HG02840 (cell line): ENCODE data around the gene CPTP.
"Not testable (repeated sequence)": the region's sequence is repeated elsewhere in the genome, so short reads cannot be mapped to it uniquely, and the experiment has no call there.

Experiments used
- ATAC-seq: cut with Tn5 transposase; IDR thresholded peaks from one replicate; pipeline ENCODE4 v1.9.1; 2021; ENCODE audit warnings: mild to moderate bottlenecking, moderate library complexity, moderate number of reproducible peaks; ENCODE audit not compliant: unreplicated experiment, low FRiP score

The CPTP gene

DNA sequence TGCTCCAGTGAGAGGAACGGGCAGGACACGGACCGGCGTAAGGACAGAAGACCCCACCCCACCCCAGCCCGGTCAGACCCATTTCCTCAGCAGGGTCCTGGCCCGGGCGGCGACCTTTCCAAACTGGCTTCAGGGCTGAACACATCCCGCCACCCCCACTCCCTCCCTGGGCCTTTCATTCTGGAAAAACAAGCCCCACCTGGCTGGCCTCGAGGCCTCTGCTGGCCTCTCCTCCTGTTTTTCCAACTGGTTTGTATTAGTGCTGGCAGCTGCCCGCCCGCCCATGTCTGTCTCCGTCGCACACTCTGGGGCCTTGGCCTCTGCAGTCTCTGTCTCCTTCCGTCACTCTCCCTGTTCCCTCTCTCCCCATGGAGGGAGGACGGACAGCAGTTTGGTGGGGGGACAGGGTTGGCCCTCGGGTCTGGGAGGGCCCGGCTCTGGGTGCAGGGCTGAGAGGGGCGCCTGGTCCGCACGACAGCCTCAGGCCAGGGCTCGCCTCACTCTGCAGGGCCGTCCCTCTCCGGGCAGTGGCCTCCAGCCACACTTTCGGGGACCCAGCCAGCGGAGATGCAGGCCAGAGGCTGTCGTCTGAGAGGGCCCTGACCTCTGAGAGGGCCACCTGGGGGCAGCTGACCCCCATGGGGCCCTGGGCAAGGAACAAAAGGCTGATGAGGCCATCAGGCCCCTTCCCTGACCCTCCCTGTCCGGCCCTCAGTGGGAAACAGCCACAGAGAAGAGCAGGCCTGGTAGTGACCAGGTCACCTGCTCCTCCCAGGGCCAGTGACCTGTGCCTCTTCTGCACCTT is 35.3 kb downstream of the CPTP start:
- ATAC-seq, result no peak

DNA sequence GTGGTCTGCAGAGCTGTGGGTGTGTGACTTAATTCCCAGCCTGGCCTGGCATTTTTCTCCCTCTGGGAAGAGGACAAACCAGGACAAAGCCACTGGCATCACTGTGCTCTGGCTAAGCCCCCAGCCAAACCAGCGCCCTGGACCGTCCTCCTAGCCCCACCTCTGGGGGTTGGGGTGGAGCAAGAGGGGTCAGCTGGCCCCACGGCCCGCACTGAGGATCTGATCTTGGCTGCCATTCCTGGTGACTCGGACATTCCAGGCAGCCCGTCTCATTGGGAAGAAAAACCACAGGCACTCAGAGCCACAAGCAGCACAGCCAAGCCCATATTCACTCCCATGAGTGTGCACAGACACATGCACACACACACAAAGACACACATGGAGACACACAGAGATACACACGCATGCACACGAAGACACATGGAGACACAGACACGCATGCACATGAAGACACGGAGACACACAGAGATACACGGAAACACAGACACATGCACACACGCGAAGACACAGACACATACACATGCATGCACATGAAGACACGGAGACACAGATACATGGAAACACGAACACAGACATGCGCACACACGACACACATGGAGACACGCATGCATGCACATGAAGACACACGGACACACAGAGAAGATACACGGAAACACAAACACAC is 36.0 kb downstream of the CPTP start:
- no peak for ATAC-seq

DNA sequence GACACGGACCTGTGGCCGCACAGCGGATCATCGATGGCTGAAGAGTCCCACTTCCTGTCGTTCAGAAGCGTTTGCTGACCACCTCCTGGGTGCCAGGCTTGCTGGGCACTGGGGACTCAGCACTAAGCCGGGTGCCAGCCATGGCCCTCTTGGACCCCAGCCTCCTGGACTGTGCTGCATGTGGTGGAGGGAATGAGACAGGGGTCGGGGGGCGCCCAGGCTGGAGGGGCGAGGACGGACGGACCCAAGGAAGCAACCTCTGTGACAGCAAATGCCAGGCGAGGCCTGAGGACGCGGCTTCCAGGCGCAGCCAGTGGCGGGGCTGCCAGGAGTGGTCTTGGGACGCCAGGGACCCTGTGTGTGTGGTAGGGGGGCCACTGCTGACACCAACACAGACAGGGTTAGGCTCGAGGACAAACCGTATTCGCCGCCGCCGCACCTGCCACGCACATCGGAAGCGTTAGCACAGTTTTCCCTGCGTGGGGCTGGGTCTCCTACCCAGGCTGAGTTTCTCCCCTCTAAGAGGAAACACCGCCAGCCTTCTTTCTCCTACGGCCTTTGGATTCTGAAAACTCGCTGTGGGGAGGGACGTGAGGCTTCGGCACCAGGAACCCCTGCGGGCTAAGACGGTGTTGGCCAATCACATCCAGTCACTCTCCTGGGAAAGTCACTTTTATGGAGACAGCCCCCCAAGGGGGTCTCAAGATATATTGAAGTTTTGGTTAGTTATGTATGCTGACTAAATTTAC is 36.8 kb downstream of the CPTP start:
- ATAC-seq, result no peak

DNA sequence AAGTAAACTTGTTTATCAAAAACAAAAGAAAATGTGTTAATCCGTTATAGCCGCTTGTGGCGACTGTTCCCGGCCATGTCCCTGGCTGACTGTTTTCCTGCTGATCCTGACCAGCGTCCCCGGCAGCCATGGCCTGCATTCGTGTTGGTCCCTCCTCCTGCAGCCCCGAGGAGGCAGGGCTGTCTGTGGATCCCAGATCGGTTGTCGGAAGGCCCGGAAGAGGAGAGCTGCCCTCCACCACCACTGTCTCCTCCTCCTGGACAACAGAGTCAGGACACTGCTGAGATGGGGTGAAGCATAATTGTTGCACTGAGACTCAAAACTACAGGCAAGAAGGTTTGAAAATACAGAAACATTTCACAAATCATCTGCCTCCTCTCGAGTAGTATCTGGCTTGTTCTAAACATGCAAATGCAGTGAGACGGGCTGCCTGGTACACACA is 37.4 kb downstream of the CPTP start:
- ATAC-seq, result no peak

DNA sequence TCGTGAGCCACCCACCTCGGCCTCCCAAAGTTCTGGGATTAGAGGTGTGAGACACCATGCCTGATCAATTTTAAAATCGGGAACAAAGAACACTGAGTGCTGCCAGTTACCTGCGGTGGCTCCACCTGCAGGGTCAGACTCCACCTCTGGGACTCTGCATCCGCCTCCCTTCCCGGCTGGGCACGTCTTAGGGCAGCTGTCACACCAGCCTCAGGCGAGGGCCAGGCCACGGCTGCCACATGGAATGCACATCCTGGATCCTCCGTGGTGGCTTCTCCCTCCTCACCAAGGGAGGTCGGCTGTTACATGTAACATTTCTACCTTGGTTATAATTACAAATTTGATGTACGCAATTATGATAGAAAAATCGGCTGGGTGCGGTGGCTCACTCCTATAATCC is 39.7 kb downstream of the CPTP start:
- ATAC-seq, result no peak

DNA sequence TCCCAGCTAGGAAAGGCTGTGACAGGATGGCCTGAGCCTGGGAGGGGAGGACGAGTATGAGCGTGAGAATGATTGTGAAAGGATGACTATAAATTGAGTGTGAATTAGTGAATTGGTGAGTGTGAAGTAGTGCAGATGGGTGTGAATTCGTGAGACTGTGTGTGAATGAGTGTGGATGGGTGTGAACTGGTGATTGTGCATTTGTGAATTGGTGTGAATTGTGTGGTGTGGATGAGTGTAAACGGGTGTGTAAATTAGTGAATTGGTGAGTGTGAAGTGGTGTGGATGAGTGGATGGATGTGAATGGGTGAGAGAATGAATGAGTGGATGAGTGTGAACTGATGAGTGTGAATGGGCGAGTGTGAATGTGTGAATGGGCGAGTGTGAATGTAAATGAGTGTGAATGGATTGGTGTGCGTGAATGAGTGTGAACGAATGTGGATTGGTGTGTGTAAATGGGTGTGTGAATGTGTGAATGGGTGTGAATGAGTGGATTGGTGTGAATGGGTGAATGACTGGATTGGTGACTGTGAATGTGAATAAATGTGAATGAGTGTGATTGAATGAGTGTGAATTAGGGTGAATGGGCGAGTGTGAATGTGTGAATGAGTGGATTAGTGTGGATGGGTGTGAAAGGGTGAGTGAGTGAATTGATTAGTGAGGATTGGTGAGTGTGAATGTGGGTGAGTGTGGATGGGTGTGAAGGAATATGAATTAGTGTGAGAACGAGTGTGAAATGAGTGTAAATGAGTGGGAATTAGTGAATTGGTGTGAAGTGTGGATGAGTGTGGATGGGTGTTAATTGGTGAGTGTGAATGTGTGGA is 41.5 kb downstream of the CPTP start:
- ATAC-seq, result no peak

DNA sequence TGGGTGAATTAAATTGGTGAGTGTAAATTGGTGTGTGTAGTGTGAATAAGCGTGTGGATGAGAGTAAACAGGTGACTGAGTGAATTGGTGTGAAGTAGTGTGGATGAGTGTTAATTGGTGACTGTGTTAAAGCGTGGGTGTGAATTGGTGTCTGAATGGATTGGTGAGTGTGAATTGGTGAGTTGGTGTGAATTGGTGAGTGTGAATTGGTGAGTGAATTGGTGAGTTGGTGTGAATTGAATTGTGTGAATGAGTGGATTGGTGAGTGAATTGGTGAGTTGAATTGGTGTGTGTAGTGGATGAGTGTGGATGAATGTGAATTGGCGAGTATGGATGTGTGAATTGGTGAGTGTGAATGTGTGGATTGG is 42.1 kb downstream of the CPTP start:
- no peak for ATAC-seq

DNA sequence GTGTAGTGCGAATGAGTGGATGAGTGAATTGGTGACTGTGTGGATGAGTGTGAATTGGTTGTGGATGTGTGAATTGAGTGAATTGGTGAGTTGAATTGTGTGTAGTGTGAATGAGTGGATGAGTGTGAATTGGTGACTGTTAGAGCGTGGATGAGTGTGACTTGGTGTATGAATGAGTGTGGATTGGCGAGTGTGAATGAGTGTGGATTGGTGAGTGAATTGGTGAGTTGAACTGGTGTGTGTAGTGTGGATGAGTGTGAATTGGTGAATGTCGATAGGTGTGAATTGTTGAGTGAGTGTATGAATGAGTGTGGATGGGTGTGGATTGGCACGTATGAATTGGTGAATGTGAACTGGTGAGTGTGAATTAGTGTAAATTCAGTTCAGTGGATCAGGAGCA is 42.7 kb downstream of the CPTP start:
- no peak for ATAC-seq

DNA sequence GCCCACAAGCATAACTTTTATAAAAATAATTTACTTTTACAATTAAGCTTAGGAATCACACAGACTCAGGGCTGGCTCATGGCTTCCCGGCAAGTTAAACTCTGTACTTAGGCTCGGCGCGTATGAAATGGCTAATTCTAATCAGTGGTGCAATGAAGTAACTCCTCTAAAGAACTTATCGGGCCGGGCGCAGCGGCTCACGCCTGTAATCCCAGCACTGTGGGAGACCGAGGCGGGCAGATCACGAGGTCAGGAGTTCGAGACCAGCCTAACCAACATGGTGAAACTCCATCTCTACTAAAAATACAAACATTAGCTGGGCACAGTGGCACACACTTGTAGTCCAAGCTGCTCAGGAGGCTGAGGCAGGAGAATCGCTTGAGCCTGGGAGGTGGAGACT is 45.5 kb downstream of the CPTP start:
- not testable (repeated sequence) for ATAC-seq

DNA sequence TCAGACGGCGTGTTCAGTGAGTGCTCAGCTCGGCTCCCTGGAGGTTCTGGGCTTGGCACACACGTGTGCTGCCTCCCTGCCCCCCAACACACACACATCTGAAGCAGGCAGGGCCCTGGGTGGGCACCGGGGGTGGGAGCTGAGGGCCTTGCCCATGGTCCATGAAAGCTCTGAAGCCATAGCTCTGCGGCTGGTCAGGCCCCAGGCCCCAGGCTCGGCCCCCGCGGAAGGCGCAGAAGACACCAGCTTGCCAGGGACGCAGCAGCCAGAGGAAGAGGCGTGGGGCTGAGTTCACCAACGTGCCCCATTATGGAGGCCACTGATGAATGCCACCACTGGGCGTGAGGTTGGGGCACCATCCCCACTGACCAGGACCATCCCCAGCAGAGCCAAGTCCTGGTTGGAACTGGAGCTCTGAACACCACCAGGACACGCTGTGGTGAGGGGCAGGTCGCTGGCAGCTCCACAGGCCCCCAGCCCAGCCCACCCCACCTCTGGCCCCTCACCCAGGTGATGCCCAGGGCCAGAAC is 46.2 kb downstream of the CPTP start:
- ATAC-seq, result no peak

DNA sequence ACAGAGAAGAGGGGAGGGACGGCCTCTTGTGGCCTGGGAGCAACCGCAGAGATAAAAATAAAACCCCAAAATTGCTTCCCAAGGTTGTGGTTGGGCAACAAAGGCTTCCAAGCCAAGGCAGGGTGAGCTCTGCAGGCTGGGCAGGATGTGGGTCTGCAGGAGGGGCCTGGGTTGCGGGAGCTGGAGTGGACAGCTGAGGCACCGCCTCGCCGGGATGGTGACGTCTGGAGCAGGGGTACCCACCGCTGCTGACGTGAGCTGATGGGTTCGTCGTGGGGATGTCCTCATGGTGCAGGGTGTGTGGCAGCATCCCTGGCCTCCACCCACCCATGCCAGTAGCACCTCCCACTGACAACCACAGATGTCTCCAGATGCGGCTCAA is 46.8 kb downstream of the CPTP start:
- ATAC-seq, result no peak

DNA sequence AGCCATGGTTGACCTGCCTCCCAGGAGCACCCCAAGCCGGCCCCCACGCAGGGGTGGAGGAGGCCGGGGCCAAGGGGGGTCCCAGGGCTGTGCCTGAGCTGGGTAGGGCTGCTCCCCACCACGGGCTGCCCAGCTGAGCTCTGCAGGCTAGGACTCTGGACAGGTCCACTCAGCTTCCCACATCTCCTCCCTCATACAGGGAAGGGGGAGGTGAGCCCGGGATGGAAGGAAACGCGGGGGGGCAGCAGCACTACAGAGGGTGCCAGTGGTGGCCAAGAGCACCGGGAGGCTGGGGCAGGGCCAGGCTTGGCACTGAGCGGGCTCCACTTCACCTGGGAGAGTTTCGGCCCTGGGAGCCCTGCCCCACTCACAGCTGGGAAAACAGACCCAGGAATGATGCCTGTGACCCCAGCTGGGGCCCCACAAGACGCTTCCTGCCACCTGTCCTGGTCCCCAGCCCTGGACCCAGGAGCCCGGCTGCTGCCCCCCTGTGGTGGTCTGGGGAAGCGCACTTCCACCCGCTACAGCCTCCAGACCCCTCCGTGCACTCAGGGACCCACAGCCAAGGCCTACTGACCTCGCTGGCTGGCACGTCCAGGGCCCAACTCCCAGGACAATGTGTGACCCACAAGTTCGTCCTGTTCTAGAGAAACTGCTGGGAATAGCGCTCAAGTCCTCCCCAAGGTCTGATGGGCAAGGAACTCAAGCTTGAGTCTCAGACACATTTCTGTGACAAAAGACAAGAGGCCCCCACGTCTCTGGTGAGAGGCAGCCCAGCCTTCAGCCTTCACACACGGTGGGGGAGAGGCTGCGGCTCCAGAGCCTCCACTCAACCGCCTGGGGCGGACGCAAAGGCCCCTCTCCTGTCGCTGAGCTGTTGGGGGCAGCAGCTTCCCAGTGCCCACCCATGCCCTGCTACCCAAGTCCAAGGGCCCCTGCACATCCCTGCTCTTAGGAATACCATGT is 47.4 kb downstream of the CPTP start:
- ATAC-seq, result no peak

DNA sequence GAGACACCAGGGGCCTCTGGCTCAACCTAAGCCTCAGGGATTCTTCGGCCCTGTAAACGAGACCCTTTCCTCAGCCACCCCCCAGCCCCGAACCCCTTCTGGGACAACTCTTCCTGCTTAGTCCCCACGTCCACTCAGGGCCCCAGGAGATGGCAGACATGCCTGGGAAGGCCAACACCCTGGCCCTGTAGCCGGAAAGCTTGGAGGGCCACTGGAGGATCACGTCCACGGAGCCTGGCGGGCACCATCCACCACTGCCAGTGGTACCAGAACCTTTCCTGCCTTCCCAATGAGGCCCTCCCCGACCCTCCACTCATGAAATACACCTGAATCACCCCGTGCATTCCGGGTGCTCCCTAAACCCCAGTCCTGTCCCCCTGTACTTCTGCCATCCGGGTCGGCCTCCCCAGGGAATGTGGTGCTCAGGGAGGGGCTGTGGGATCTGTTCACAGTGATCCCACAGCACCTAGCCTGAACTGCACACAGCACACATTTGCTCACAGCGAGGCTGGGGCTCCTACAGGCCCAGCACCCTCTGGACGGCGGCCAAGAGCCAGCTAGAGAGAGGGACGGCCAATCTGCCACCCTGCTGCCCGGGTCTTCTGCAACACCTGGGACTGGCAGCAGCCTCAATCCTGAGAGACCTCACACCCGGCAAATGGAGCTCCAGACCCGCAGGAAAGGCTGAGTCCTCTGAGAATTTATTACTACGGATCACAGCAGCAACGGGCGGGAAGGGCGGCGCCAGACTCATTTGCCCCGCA is 48.6 kb downstream of the CPTP start:
- ATAC-seq, result no peak

DNA sequence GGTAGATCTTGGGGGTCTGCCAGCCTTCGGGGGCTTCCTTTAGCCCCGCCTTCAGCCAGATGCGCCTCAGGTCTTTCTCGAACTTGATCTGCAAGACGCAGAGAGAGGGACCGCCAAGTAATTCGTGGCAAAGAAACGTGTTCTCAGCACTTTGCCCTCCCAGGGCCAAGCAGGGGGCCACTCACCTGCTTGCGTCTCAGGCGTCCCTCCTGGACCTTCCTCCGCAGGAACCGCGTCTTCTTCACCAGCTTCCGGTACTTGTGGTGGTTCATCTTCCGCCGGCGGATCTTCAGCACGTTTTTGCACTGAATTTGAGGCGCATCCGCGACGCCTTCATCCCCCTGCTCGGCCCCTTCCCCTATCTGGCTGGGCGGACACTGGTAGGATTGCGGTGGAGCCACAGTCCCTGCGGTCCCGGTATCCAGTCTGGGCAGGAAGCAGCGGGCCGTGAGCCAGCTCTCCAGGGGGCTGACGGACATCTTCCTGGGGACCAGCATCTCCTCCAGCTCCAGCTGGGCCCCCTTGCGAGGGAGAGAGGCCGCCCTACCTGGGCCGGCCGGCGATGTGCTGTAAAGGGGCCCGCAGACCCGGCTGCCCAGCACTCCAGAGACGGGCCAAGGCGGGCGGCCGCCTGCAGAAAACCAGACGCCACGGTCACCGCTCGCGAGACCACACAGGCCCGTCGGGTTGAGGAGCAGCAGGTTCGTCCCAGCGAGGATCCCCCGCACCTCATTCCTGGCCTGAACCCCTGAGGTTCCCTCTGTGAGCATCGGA is 49.4 kb downstream of the CPTP start:
- ATAC-seq, result no peak

DNA sequence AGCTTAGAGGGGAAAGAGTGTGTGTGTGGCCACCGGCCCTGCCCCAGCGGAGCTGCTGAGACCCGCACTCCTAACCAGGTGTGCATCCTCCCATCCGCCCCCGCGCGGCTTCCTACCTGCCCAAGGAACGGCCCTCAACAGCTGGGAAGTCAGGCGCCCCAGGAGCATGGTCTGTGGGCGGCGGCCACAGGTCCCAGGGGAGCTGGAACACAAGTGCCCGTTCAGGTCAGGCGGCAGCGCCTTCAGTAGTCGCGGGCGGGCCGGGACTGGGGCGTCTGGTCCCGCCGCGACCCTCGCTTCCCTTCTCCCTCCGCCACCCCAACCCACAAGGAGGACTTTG is 50.0 kb downstream of the CPTP start:
- peak; percentile 4 for ATAC-seq

DNA sequence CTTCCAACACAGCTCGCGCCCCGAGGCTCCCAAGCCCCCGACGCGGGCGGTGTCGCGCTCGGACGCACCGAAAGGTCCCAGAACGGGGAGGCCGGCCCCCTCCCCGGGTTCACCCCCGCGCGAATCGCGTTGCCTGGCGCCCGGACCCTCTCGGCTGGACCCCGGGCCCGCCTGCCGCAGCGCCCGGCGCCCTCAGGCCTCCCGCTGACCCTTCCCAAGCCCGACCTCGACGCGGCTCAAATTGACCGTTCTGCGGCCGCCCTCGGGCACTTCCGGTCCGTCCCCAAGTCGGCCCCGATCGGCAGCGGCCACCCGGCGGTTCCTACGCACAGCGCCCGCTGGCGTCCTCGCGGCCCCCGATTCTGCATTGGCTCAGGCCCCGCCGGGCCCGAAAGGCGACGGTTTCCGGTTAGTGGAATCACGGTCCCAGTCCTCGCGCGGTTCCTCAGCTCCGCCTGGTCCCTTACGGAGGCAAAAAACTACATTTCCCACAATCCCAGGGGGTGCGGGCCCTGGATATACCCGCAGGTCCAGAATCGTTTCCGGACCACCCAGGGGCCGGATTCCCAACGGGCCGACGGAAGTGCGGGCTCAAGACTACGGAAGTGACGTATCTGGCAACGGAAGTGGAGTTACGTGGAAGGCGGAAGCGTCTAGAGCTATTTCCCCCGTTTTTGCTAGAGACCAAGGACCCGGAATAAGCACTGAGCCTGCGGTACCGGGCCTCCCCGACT is 50.5 kb downstream of the CPTP start, which contains the start of gene AURKAIP1:
Gene AURKAIP1 (minus strand): TSS at position 279 of the 734 bp plus-strand sequence. CDS start 451 bp downstream, outside the sequence.
- peak; percentile 88 for ATAC-seq
